Testis (tissue), 3 donors: ENCODE measurements around the gene ATG4B. TPM values are rescaled to one million over a fixed set of nuclear protein-coding genes. Genes with fewer than 3 reads are reported as not detected.

ENCODE experiments used
- DNase-seq: peaks from one replicate; pipeline ENCODE4 v3.0.0-alpha.2; 2019
- H3K27ac ChIP-seq, 2 donors: fragments of 200-600 bp; sonication (generic); one replicate each; pipeline ENCODE4 v1.5.1; 2019
- H3K27me3 ChIP-seq: fragments of 200-600 bp; sonication (generic); one replicate; pipeline ENCODE4 v1.5.1; 2019
- H3K36me3 ChIP-seq: fragments of 200-600 bp; sonication (generic); one replicate; pipeline ENCODE4 v1.5.1; 2017; ENCODE audit warnings: low read depth; ENCODE audit errors: missing control alignments
- H3K4me1 ChIP-seq: fragments of 200-600 bp; sonication (generic); one replicate; pipeline ENCODE4 v1.5.1; 2019
- H3K4me3 ChIP-seq, 2 donors: fragments of 200-600 bp; sonication (generic); one replicate each; pipeline ENCODE4 v1.5.1; 2017 to 2019
- H3K9me3 ChIP-seq: fragments of 200-600 bp; sonication (generic); one replicate; pipeline ENCODE4 v1.5.1; 2017
- POLR2A ChIP-seq: fragments of 450-650 bp; IDR thresholded peaks from one replicate; pipeline ENCODE4 v1.6.1; 2017; ENCODE audit warnings: antibody characterized with exemption, mild to moderate bottlenecking, moderate library complexity
- WGBS, 2 donors: methylation state at CpG; one replicate each; pipeline ENCODE4 v1.1.5; 2018; 5-methylcytosine and 5-hydroxymethylcytosine counted together
- intact Hi-C: fragments of 100-400 bp; cut with DNase I; formaldehyde crosslinking; loops from one replicate; pipeline ENCODE4 v1.15.1; 2023; ENCODE audit warnings: low total_unique reads
- polyA plus RNA-seq: library from polyadenylated mRNA; stranded (reverse); fragments of 350-450 nt; fragmentation: Illumina TruSeq; extraction: RNeasy Lipid Tissue Mini Kit (QIAGEN cat#74804); gene quantifications from one replicate; pipeline ENCODE4 v1.2.3, GENCODE V29; 2014; ENCODE audit warnings: low read depth, low replicate concordance; ENCODE audit not compliant: insufficient read depth
- total RNA-seq, 2 donors: library from RNA; depleted of rRNA; stranded (reverse); fragments of >200 nt; gene quantifications; one replicate each; pipeline ENCODE4 v1.2.3, GENCODE V29; 2016
- TF ChIP-seq, protein P1 (sequence below), 3 experiments: fragments of 450-650 bp in 2 of 3; fragments of 200-600 bp in 1 of 3; sonication (generic) in 1 of 3; IDR thresholded peaks; one replicate each; pipeline ENCODE4 v1.5.1; 2016 to 2019; ENCODE audit warnings: antibody characterized with exemption in 3 of 3, mild to moderate bottlenecking in 2 of 3, moderate library complexity in 1 of 3

ATG4B gene
- total and polyA plus RNA-seq, 3 donors from 2014 or later: 123 to 159 (median 149) TPM

DNA sequence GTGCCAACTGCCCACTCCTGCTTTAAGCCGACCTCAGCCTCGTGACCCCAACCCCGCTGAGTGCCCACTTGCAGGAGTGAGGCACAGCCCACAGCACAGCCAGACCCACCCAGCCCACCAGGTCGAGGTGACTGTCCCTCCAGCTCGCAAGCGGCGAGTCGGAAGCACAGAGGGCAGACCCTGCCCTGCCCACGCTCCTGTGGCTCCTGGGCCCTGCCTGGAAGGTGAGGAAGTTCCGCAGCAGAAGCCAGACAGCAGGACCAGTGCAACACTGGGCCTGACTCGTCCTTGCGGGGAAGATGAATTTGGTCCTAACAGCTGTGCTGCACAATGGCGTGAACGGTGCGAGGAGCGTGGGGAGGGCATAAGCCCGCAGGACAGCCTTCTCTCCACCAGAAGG is 39.2 kb downstream of the ATG4B start:
- intact Hi-C loops: no loop called here
- H3K9me3 ChIP-seq: no peaks in the 10 kb centered on the region
- H3K4me1 ChIP-seq: no peaks in the 10 kb centered on the region
- no peak overlapping the region for H3K4me3 ChIP-seq
- H3K27ac ChIP-seq: no peak overlapping the region
- H3K36me3 ChIP-seq: no peaks in the 10 kb centered on the region
- TF ChIP-seq, protein P1, sequence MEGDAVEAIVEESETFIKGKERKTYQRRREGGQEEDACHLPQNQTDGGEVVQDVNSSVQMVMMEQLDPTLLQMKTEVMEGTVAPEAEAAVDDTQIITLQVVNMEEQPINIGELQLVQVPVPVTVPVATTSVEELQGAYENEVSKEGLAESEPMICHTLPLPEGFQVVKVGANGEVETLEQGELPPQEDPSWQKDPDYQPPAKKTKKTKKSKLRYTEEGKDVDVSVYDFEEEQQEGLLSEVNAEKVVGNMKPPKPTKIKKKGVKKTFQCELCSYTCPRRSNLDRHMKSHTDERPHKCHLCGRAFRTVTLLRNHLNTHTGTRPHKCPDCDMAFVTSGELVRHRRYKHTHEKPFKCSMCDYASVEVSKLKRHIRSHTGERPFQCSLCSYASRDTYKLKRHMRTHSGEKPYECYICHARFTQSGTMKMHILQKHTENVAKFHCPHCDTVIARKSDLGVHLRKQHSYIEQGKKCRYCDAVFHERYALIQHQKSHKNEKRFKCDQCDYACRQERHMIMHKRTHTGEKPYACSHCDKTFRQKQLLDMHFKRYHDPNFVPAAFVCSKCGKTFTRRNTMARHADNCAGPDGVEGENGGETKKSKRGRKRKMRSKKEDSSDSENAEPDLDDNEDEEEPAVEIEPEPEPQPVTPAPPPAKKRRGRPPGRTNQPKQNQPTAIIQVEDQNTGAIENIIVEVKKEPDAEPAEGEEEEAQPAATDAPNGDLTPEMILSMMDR (IDR thresholded peaks at IDR 0.05): no peak
- no peak for TF ChIP-seq POLR2A
- 86 to 93% methylated on average over 4 to 17 of the region's 17 CpGs for WGBS, 2 donors
- no peak for DNase-seq
- H3K27me3 ChIP-seq: no peaks in the 10 kb centered on the region

DNA sequence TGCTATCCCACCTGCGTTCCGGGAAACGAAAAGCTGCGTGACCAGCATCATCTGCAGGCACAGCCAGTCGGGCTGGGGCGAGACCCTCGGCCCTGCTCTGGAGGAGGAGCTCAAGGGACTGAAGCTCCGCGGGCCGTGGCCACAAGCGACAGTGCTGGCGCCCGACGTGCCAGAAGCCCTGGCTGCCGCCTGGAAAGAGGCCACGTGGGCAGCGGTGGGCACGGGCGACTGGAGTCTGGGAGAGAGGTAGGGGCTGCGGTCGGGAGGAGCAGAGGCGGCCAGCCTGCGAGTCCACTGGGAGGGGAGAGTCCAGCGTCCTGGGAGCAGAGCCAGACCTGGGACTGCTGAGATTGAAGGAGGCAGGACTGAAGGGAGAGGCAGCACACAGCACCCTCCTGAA is 39.9 kb downstream of the ATG4B start:
- Histone ChIP-seq H3K36me3 (no peaks in the 10 kb centered on the region), H3K27ac (no peak overlapping the region), H3K4me1 (no peaks in the 10 kb centered on the region), H3K27me3 (no peaks in the 10 kb centered on the region), H3K9me3 (no peaks in the 10 kb centered on the region), H3K4me3 (no peak overlapping the region)
- TF ChIP-seq, protein P1 (IDR thresholded peaks at IDR 0.05): no peak
- TF ChIP-seq POLR2A: no peak
- intact Hi-C loops: no loop called here
- no peak for DNase-seq
- WGBS, 2 donors: 86 to 94% methylated on average over 11 to 24 of the region's 24 CpGs

DNA sequence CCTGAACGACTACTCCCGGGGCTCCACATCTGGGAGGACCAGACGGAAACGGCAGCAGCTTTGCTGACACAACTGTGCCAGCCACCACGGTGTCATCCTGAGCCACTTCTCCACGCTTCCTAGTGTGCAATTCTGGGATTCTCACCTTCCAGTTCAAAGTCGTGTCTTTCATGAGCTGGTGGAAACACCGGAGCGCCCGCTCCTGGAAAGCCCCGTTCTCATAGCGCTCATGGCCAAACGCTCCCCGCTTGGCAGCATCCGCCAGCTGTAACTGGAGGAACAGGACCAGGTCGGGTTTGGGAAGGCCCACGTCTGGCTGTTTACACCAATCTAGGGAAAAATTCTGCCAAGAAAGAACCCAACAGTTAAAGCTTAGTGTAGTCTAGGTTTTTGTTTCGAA is 40.8 kb downstream of the ATG4B start:
- no peak overlapping the region for H3K27ac ChIP-seq

DNA sequence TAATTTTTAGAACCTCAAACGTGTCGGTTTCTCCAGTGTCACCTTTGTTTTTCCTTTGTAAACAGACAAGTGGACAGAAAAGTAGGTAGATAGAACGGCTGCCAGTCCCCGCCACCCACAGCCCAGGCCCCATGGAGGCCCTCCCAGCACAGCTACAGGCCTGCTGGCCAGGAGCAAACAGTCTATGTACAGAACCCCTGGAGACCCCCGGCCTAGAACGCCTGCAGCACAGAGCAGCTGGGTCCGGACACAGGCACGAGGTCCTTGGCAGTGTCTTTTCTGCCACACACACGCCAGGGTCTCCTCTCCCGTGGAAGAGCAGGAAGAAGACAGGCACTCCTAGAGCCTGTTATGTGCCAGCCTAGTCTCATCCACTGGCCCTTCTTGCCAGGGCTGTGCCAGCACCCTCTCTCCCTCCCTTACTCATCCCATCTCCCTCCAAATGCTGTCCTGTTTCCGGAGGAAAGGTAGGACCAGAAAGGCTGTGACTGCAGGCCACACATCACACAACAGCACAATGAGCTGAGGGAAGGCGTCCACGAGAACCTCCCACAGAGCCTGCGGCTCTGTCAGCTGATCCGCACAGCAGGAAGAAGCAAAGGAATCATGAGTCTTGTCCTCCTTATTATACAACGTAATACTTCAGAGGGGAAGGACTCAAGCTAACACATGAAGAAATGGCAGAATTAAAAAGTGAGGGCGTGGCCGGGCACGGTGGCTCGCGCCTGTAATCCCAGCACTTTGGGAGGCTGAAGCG is 41.5 kb downstream of the ATG4B start:
- H3K4me1 ChIP-seq: no peaks in the 10 kb centered on the region
- intact Hi-C loops: no loop called here
- no peak overlapping the region for H3K4me3 ChIP-seq
- DNase-seq: no peak
- no peak for TF ChIP-seq POLR2A
- TF ChIP-seq, protein P1 (IDR thresholded peaks at IDR 0.05): no peak
- H3K36me3 ChIP-seq: no peaks in the 10 kb centered on the region
- no peaks in the 10 kb centered on the region for H3K27me3 ChIP-seq
- no peaks in the 10 kb centered on the region for H3K9me3 ChIP-seq
- WGBS, 2 donors: 89 to 94% methylated on average over 20 to 22 of the region's 22 CpGs
- no peak overlapping the region for H3K27ac ChIP-seq

More for the DNA sequence above, 40.8 kb downstream of the ATG4B start:
- no peaks in the 10 kb centered on the region for H3K36me3 ChIP-seq
- TF ChIP-seq, protein P1 (IDR thresholded peaks at IDR 0.05): no peak
- no peak for TF ChIP-seq POLR2A
- H3K27me3 ChIP-seq: no peaks in the 10 kb centered on the region
- 90 to 91% methylated on average over 18 of the region's 18 CpGs for WGBS, 2 donors
- no peaks in the 10 kb centered on the region for H3K4me1 ChIP-seq
- intact Hi-C loops: no loop called here
- DNase-seq: no peak
- no peak overlapping the region for H3K4me3 ChIP-seq
- no peaks in the 10 kb centered on the region for H3K9me3 ChIP-seq

DNA sequence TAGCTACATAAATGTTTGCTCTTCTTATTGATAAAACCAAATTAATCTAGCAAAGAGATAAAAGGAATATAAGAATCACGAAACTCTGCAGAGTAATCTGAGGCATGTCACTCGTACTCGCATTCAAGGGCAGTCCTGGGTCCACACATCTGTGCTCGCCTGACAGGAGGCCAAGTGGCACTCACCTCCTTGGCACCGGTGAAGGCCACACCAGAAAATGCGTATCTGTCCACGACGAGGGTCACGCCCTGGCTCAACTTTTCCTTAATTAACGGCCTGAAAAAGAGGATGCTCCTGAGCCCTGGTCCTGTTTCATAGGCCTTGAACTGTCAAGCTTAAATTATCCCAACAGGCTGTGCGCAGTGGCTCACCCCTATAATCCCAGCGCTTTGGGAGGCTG is 42.6 kb downstream of the ATG4B start:
- no peak for DNase-seq
- TF ChIP-seq, protein P1 (IDR thresholded peaks at IDR 0.05): no peak
- no peak for TF ChIP-seq POLR2A
- no peaks in the 10 kb centered on the region for H3K4me1 ChIP-seq
- H3K27me3 ChIP-seq: no peaks in the 10 kb centered on the region
- WGBS, 2 donors: 84 to 86% methylated on average over 12 of the region's 12 CpGs
- H3K9me3 ChIP-seq: no peaks in the 10 kb centered on the region
- H3K27ac ChIP-seq: no peak overlapping the region
- H3K36me3 ChIP-seq: no peaks in the 10 kb centered on the region
- intact Hi-C loops: no loop called here
- H3K4me3 ChIP-seq: no peak overlapping the region
